HG03045 (cell line): ENCODE measurements around the gene TBC1D21.

ENCODE experiments used
- ATAC-seq: cut with Tn5 transposase; IDR thresholded peaks from one replicate; pipeline ENCODE4 v1.9.1; 2021; ENCODE audit warnings: mild to moderate bottlenecking, moderate library complexity; ENCODE audit not compliant: unreplicated experiment

The TBC1D21 gene

DNA sequence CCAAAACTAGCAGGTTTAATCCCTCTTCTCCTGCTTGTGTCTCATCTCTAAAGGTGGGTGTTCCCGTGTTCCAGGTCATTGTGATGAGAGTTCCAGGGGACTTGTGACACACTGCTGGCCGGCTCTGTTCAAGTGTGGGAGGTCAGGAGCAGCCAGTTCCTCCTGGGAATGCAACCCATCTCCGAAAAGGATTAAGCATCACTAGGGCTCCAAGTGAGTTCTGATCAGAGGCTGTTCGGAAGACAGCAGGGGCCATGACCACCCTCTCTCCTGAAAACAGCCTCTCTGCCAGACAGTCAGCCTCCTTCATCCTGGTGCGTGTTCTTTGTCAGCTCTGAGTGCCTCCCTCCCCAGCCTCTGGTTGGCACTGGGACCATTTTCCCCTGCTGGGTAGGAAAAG is at the start of gene TBC1D21:
Gene TBC1D21, plus strand, starts transcription at position 109 of the 400 bp plus-strand sequence. Its CDS starts 146 bp downstream, at position 255.
- ATAC-seq: no peak

DNA sequence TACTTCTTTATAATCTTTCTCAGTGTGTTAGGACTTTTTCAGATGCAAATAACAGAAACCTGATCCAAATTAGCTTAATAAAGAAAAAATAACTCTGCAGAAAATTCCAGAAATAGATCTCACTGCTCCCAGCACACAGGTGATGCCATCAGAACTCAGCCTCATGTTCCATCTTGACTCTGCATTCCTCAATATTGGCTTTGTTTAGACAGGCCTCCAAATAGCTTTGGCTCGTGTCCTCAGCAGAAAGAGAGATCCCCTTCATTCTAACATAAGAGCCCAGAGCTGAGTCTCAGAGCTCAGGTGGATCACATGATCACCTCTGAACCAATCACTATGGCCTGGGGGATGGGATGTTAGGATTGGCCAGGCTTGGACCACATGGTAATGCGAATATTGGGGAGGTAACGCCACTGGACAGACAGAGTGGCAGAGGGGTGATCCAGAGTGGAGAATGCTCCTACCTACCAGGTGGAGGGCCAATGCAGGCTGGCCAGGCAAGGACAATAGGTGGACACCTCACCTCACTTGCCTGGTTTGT is 46.6 kb upstream of the TBC1D21 start:
- ATAC-seq: no peak

DNA sequence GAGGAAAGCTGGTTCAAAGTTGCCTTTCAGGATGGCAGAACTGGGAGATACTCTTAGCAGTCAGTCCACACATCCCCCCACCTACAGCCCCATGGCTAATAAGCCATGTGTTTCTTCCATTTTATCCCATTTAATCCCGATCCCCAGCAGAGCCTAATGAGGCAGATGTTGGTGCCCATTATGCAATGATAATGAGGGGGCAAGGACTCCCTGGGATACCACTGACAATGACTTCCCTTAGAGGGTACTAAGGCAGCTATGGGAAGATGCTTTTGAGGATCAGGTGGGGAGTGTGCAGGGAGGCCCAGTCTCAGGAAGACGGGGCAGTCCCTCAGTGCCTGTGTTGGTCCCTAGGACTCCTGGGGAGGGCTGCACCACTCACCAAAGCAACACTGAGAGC is 43.8 kb upstream of the TBC1D21 start:
- no peak for ATAC-seq

DNA sequence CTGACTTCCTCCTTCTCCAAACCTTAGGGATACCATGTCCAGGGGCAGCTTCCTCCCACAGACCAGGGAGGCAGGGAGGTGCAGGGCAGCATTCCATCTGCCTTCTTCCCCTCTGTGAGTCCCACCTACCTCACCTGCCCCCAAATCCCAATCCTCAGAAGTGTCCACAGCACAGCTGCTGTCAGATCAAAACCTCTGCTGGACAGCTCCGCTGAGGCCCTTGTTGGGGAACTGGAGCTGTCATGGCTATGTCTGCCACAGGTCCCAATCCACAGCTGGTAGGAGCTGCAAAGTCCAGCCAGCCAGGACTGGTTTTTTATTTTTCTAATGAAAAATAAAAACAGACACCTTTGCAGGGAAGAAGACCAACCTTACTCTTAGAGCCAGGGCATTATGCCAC is 40.7 kb upstream of the TBC1D21 start:
- ATAC-seq: no peak

DNA sequence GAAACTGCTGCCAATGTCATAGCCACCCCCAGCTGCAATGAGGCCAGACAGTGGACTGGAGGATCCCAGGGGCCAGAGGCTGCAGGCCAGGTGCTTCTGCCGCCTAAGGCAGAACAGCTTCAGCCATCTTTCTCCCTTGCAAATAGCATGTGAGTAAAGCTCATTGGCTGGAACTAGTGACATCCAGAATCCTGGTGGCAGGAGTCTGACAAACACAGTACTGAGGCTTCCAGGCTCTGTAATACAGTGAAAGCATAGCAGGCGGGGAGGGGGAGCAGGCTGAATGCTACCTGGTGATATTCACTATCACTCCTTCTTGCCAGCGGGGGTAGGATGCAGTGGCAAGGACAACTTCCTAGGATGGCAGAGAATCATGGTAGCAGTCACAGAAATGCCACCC is 36.5 kb upstream of the TBC1D21 start:
- no peak for ATAC-seq

GRCh38 chr15:73838831-73839426 is 34.4 kb upstream of the TBC1D21 start:
- no peak for ATAC-seq

GRCh38 chr15:73839699-73840377 is 33.5 kb upstream of the TBC1D21 start:
- ATAC-seq: no peak

- no peak for ATAC-seq
These were observed 32.6 kb upstream of the TBC1D21 start for GRCh38 chr15:73840771-73841170.

- no peak for ATAC-seq
These were observed 31.3 kb upstream of the TBC1D21 start for GRCh38 chr15:73841756-73842725.

DNA sequence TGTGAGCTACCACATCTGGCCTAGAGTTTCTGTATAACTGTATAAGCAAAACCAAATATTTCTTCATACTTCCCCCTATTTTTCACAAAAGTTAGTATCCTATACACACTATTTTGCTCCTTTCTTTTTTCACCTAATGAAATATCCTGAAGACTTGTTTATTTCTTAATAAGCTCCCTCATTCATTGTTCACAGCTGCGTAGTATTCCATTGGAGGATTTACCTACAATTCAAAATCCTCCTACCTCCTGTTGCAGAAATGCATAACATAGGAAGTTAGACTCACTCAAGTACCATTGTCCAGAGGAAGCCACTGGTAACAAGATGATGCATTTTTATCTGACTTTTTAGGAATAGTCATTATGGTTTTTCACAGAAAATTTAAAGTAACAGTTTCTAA is 29.6 kb upstream of the TBC1D21 start:
- no peak for ATAC-seq

GRCh38 chr15:73844356-73844755 is 29.0 kb upstream of the TBC1D21 start:
- ATAC-seq: no peak

- no peak for ATAC-seq
These were observed 27.9 kb upstream of the TBC1D21 start for GRCh38 chr15:73845507-73845906.

GRCh38 chr15:73845907-73846306 is 27.5 kb upstream of the TBC1D21 start:
- no peak for ATAC-seq

DNA sequence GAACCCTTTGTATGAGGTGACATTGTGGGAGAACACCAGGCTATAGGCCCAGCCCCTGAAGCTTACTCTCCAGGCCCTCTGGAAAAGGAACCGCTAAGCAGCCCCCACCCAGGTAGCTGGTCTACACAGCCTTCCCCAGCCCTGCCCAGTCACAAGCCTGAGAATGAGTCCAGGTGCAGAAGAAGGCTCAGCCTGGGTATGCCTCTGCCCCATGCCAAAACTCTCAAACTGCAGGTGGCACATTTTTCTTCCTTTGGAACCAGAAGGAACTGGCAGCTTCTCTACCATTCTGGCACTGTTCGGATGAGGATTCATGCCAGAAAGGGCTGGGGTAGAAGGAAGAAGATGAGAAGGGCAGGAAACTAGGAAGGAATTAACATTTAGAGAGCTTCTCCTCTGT is 23.7 kb upstream of the TBC1D21 start:
- no peak for ATAC-seq

DNA sequence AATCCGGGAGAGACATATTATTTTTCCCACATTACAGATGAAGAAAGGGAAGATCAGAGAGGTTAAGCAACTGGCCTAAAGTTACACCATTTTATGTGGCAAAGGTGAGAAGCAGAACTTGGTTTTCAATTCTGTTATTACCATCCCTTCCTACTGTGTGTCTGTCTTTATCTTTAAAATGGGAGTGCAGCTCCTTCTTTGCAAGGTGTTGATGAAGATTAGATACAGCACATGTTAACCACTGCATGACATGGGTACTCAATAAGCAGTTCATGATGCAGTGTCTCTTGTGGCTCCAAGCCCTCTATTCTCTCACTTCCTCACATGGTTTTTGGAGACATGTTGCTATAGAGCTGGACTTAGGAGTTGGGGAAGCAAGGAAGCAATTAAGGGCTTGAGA is 23.1 kb upstream of the TBC1D21 start:
- no peak for ATAC-seq

DNA sequence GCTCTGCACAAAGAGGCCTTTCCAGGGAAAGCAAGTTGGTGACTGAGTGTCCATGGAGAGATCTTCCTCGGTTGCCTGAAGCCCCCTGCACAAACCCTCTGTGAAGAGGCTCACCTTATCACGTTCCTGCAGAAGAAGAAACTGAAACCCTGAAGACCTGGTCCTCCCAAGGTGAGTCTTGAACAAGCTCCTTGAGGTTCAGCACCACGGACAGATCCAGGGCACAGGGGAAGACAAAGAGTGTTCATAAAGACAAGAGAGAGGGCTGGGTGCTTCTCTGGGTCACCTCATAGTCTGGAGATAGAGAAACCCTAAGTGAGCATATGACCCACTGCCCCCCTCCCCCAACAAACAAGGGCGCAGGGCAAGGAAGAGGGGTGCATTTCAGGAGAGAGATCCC is 21.7 kb upstream of the TBC1D21 start:
- ATAC-seq: no peak

DNA sequence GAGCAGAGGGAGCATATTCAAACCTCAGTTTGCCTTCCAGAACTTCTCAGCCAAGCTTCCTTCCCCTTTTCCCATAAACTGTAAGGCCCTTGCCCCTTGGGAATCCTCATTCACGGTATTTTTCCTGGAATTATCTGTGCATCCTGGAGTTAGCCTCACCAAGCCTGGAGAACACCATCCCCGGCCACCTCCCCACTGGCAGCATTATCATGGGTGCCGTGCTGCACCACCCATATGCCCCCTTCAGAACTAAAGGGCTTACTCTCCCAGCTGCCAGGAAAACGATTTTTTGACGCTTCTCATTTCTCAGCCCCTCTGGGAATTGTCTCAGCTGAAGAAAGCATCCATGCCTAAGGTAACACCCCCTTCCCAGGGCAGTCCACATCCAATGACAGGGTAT is 20.9 kb upstream of the TBC1D21 start:
- no peak for ATAC-seq

DNA sequence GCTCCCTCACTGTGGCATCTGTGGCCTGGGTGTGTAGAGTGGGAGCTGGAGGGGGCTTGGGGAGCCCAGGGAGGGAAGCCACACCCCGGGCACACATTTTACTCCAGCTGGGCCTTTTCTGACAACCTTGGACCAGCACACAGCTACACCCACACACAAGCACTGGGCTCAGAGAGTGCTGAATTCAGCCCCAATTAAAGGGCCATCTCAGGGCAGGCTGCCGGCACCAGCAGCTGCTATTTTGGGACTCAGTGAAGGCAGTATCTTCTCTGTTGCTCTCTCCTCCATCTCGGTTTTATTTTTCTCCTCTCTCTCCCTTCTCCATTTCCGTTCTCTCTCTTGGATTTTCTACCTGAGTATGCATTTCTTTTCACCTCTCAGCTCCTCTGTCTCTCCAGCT is 19.1 kb upstream of the TBC1D21 start:
- ATAC-seq: no peak

DNA sequence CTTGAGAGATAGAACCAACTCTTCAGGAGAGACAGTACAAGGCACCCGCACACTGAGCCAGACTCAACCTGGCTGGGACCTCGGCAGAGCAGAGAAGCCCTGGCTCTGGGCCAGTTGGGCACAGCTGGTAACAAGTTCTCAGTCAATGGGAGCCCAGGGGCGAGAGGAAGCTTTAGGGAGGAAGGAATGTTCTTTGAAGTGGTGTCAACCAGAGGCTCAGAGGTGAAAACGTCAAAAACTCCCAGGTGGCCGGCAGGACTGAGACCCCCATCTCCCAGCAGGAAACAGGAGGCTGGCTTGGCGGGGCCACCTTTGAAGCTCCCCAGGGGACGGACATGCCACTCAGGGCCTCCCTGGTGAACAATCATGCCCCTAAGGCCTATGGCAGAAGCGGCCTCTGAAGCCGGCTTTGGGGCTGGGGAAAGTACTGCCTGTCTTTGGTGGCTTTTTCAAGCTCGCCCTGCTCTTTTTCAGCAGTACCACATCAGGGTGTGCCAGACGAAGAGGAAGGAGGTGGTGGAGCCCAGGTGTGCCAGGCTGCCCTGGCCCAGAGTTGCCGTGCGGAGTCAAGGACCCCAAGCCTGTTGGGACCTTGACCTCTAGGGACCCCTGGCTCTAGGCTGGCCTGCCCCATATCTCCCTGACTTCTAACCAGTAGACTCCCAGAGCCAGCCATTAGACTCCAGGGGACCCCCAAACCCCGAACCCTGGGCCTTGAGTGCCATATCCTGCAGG is 16.7 kb upstream of the TBC1D21 start:
- ATAC-seq: no peak

- no peak for ATAC-seq
These were observed 16.0 kb upstream of the TBC1D21 start for GRCh38 chr15:73857193-73857920.
